ENCODE results near the gene AGAP5. TPM values are rescaled to one million over a fixed set of nuclear protein-coding genes. Genes with fewer than 3 reads are reported as not detected.
"Not testable (repeated sequence)": the region's sequence is repeated elsewhere in the genome, so short reads cannot be mapped to it uniquely, and the experiment has no call there.

AGAP5 gene
- total RNA-seq, 1 experiment from 2014 or later, result 13.4 TPM

- H3K36me3 ChIP-seq (ENCODE audit: low read depth), result peaks cover 28% of the 10 kb centered on the region
- H3K9me3 ChIP-seq (ENCODE audit: insufficient read depth, low read depth); H4K20me1 ChIP-seq (ENCODE audit: insufficient read depth); H2AFZ ChIP-seq; intact Hi-C loops (cut with micrococcal nuclease; ENCODE audit: unreplicated experiment); H3K4me3 ChIP-seq; H3K27me3 ChIP-seq (ENCODE audit: insufficient read depth, low read depth); H3K79me2 ChIP-seq (ENCODE audit: low read depth); CTCF ChIA-PET; H3F3A ChIP-seq (ENCODE audit: insufficient read depth, low read depth); POLR2A ChIA-PET (ENCODE audit: unreplicated experiment); H3K27ac ChIP-seq; DNase-seq; H3K4me2 ChIP-seq; H3K9me2 ChIP-seq (ENCODE audit: insufficient read depth); H3K4me1 ChIP-seq (replicated peaks; ENCODE audit: insufficient read depth); BruUV-seq (replicated peaks): not testable (repeated sequence)
These were observed 16.6 kb upstream of the AGAP5 start for GRCh38 chr10:73714483-73714882.

- H3K36me3 ChIP-seq (ENCODE audit: low read depth), result peaks cover 25% of the 10 kb centered on the region
- intact Hi-C loops (cut with micrococcal nuclease; ENCODE audit: unreplicated experiment); BruUV-seq (replicated peaks); H3K4me1 ChIP-seq (replicated peaks; ENCODE audit: insufficient read depth); H3K27ac ChIP-seq; CTCF ChIA-PET; H3K27me3 ChIP-seq (ENCODE audit: insufficient read depth, low read depth); H3K9me2 ChIP-seq (ENCODE audit: insufficient read depth); H2AFZ ChIP-seq; DNase-seq; H3F3A ChIP-seq (ENCODE audit: insufficient read depth, low read depth); POLR2A ChIA-PET (ENCODE audit: unreplicated experiment); H3K4me3 ChIP-seq; H3K9me3 ChIP-seq (ENCODE audit: insufficient read depth, low read depth); H3K79me2 ChIP-seq (ENCODE audit: low read depth); H4K20me1 ChIP-seq (ENCODE audit: insufficient read depth); H3K4me2 ChIP-seq: not testable (repeated sequence)
These were observed 16.0 kb upstream of the AGAP5 start for GRCh38 chr10:73713912-73714311.

DNA sequence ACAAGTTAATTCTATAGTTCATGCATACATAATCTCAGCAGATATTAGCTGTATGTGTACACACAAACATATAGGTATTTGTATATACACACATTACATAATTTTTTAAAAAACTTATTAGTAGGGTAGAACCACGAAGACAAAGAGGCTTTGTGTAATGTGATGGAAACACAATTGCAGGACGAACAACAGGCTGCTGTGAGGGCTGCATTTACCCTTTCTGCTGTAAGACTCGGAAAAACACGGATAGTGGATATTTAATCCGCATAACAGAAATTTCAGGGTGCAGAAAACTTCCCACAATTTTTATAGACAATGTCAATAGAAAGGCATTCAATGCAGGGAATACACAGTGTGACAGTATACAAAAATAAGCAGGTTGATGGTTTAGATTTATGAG is 13.8 kb upstream of the AGAP5 start:
- H3K79me2 ChIP-seq (ENCODE audit: low read depth); H3K27ac ChIP-seq; H3K9me3 ChIP-seq (ENCODE audit: insufficient read depth, low read depth); H4K20me1 ChIP-seq (ENCODE audit: insufficient read depth); H3K27me3 ChIP-seq (ENCODE audit: insufficient read depth, low read depth); BruUV-seq (replicated peaks); DNase-seq; H2AFZ ChIP-seq; CTCF ChIA-PET; H3K4me1 ChIP-seq (replicated peaks; ENCODE audit: insufficient read depth); H3K36me3 ChIP-seq (ENCODE audit: low read depth); H3K4me3 ChIP-seq; H3K9me2 ChIP-seq (ENCODE audit: insufficient read depth); POLR2A ChIA-PET (ENCODE audit: unreplicated experiment); intact Hi-C loops (cut with micrococcal nuclease; ENCODE audit: unreplicated experiment); H3F3A ChIP-seq (ENCODE audit: insufficient read depth, low read depth); H3K4me2 ChIP-seq: not testable (repeated sequence)

DNA sequence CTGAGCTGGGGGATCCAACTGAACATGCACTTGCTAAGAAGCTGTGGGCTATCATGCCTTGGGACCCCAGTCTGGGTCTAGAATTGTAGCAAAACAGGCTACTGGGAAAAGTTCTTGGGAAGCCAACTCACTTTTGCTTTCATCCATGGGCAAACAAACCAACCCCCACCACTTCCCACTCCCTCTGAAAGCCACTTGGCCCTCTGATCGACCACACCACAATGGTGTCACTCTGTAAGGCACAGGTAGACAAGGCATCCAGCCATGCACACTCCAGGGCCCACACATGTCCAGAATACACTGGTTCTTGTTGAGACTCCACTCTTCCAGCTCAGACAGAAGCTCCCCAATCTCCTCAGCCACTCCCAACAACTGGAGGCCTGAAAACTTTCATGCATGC is 10.2 kb upstream of the AGAP5 start:
- H2AFZ ChIP-seq; H3K4me3 ChIP-seq; intact Hi-C loops (cut with micrococcal nuclease; ENCODE audit: unreplicated experiment); POLR2A ChIA-PET (ENCODE audit: unreplicated experiment); BruUV-seq (replicated peaks); H3F3A ChIP-seq (ENCODE audit: insufficient read depth, low read depth); H3K27ac ChIP-seq; CTCF ChIA-PET; H3K4me2 ChIP-seq; H3K27me3 ChIP-seq (ENCODE audit: insufficient read depth, low read depth); H3K79me2 ChIP-seq (ENCODE audit: low read depth); H3K4me1 ChIP-seq (replicated peaks; ENCODE audit: insufficient read depth); H3K36me3 ChIP-seq (ENCODE audit: low read depth); H4K20me1 ChIP-seq (ENCODE audit: insufficient read depth); H3K9me3 ChIP-seq (ENCODE audit: insufficient read depth, low read depth); H3K9me2 ChIP-seq (ENCODE audit: insufficient read depth); DNase-seq: not testable (repeated sequence)

DNA sequence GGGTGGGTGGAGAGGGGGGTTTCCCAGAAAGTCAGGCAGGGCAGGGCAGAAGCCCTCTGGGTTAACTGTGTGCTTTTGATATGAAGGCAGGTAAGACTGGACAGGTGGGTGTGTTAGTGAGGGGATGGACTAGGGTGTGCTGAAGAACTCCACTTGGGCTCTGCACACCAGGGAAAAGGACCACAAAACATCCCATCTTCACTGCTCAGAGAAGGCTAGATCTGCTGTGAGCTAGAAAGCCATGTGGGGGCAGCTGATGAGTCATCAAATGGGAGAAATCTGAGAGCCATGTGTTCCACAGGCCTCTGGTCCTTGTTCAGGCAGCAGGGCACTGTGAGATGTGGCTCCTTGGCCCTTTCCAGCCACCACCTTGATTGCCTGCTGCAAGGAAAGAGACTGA is 9.7 kb upstream of the AGAP5 start:
- CTCF ChIA-PET; POLR2A ChIA-PET (ENCODE audit: unreplicated experiment); intact Hi-C loops (cut with micrococcal nuclease; ENCODE audit: unreplicated experiment); H3K4me3 ChIP-seq; H3K4me1 ChIP-seq (replicated peaks; ENCODE audit: insufficient read depth); H3K9me2 ChIP-seq (ENCODE audit: insufficient read depth); DNase-seq; H3K79me2 ChIP-seq (ENCODE audit: low read depth); H3K27ac ChIP-seq; H3K27me3 ChIP-seq (ENCODE audit: insufficient read depth, low read depth); H3K36me3 ChIP-seq (ENCODE audit: low read depth); H3F3A ChIP-seq (ENCODE audit: insufficient read depth, low read depth); H2AFZ ChIP-seq; H3K9me3 ChIP-seq (ENCODE audit: insufficient read depth, low read depth); H3K4me2 ChIP-seq; H4K20me1 ChIP-seq (ENCODE audit: insufficient read depth); BruUV-seq (replicated peaks): not testable (repeated sequence)

DNA sequence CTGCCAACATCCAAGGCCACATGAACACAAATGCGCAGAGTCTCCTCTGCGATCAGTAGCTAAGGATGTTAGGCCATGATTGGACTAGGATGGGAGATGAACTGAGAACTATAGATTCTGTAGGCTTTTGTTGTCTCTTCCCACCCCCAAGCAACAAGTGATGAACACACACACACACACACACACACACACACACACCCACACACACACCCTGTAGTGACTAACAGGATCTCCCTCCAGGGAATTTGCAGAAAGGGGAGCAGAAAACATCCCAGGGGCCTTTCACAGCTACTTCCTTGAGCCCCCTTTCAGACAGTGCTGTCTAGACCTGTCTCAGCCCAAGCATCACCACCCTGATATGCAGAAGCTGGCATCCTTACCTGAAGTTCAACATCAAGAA is 8.6 kb upstream of the AGAP5 start:
- H3K4me3 ChIP-seq; H3K27me3 ChIP-seq (ENCODE audit: insufficient read depth, low read depth); H3K36me3 ChIP-seq (ENCODE audit: low read depth); DNase-seq; H3K4me2 ChIP-seq; H3K4me1 ChIP-seq (replicated peaks; ENCODE audit: insufficient read depth); H2AFZ ChIP-seq; H4K20me1 ChIP-seq (ENCODE audit: insufficient read depth); intact Hi-C loops (cut with micrococcal nuclease; ENCODE audit: unreplicated experiment); POLR2A ChIA-PET (ENCODE audit: unreplicated experiment); H3K9me2 ChIP-seq (ENCODE audit: insufficient read depth); H3K9me3 ChIP-seq (ENCODE audit: insufficient read depth, low read depth); BruUV-seq (replicated peaks); CTCF ChIA-PET; H3K79me2 ChIP-seq (ENCODE audit: low read depth); H3F3A ChIP-seq (ENCODE audit: insufficient read depth, low read depth); H3K27ac ChIP-seq: not testable (repeated sequence)

DNA sequence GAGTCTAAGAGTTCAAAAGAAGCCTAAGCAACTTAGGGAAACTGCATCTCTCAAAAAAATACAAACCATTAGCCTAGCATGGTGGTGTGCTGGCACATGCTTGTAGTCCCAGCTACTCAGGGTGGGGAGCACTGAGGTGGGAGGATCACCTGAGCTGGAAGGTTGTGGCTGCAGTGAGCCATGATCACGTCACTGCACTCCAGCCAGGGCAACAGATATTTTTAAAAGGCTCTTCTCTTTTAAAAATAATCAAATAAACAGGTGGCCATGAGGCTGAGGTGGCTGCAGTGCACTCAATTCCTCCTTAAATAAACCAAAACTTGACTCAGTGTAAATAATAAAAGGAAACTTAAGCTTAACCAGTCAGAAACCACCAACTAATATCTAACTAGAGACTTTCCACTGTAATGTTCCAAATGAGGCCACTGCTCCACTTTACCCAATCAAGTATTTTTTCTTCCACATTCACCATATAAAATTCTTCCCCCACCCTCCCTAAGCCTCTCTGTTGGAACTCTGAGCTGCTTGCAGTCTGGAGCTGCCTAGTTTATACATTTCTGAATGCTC is 7.7 kb upstream of the AGAP5 start:
- H4K20me1 ChIP-seq (ENCODE audit: insufficient read depth); H3K9me2 ChIP-seq (ENCODE audit: insufficient read depth); CTCF ChIA-PET; H3K4me1 ChIP-seq (replicated peaks; ENCODE audit: insufficient read depth); H3K36me3 ChIP-seq (ENCODE audit: low read depth); H2AFZ ChIP-seq; DNase-seq; H3K4me2 ChIP-seq; H3K27me3 ChIP-seq (ENCODE audit: insufficient read depth, low read depth); BruUV-seq (replicated peaks); intact Hi-C loops (cut with micrococcal nuclease; ENCODE audit: unreplicated experiment); H3F3A ChIP-seq (ENCODE audit: insufficient read depth, low read depth); H3K9me3 ChIP-seq (ENCODE audit: insufficient read depth, low read depth); H3K27ac ChIP-seq; H3K79me2 ChIP-seq (ENCODE audit: low read depth); H3K4me3 ChIP-seq: not testable (repeated sequence)
- POLR2A ChIA-PET (ENCODE audit: unreplicated experiment), result interaction anchor here (0.6 kb wide), 1 partner anchor 434 kb away, joined by 4 read pairs; no protein-coding TSS in a partner anchor

- DNase-seq; CTCF ChIA-PET; BruUV-seq (replicated peaks); H4K20me1 ChIP-seq (ENCODE audit: insufficient read depth); H3K9me2 ChIP-seq (ENCODE audit: insufficient read depth); intact Hi-C loops (cut with micrococcal nuclease; ENCODE audit: unreplicated experiment); H3K4me1 ChIP-seq (replicated peaks; ENCODE audit: insufficient read depth); POLR2A ChIA-PET (ENCODE audit: unreplicated experiment); H3F3A ChIP-seq (ENCODE audit: insufficient read depth, low read depth); H3K4me2 ChIP-seq; H3K36me3 ChIP-seq (ENCODE audit: low read depth); H3K9me3 ChIP-seq (ENCODE audit: insufficient read depth, low read depth); H2AFZ ChIP-seq; H3K79me2 ChIP-seq (ENCODE audit: low read depth); H3K4me3 ChIP-seq; H3K27me3 ChIP-seq (ENCODE audit: insufficient read depth, low read depth); H3K27ac ChIP-seq: not testable (repeated sequence)
These were observed 6.0 kb upstream of the AGAP5 start for GRCh38 chr10:73703924-73704323.

All from PC-9 (cell line).